ES-I3 (cell line): ENCODE data around the gene PDE7B.

ENCODE experiments used
- H3K36me3 ChIP-seq: 2 replicates; pipeline ENCODE4 v1.6.1; 2013; ENCODE audit warnings: mild to moderate bottlenecking, low read length, control low read depth, moderate library complexity; ENCODE audit not compliant: insufficient read depth
- H3K4me1 ChIP-seq: 2 replicates; pipeline ENCODE4 v1.6.1; 2013; ENCODE audit warnings: mild to moderate bottlenecking, control low read depth, low read length; ENCODE audit not compliant: insufficient read depth
- H3K9ac ChIP-seq: 2 replicates; pipeline ENCODE4 v1.6.1; 2013; ENCODE audit warnings: low read depth, mild to moderate bottlenecking, low read length, moderate library complexity
- H3K9me3 ChIP-seq: 2 replicates; pipeline ENCODE4 v1.6.1; 2013; ENCODE audit warnings: mild to moderate bottlenecking, low read length, moderate library complexity; ENCODE audit not compliant: control insufficient read depth, insufficient read depth

The PDE7B gene

DNA sequence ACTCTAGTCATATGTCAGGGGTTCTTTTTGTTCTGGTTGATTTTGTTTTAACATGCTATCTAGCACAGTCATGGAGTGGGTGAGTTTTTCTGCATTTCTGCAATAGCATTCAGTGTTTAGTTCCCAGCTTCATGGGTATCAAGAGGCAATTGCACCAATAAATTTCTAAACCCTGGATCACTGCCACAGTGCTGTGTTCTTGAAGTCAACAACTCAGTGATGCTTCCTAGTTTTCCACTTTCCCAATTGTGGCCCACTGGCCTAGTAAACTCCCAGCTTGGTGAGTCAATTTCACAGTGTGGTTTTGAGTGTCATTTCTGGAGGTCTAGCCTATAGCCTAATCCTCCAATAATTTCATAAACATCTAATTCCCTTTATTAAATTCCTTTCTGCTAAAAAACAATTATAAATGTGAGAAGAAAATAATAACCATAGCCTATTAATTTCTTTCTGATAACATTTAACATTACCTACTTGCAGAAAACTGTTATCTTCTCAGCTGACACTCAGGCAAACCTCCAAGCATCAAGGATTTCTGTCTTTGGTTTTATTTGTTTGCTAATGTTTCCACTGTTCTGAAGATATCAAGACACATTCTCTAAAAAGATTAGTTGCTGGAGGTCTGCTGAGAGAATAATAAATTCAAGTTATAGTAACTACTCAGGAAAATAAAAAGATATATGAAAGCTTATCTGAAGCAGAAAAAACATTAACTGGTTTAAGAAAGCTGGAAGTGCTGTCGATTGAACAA is 89.9 kb downstream of the PDE7B start:
- Histone ChIP-seq H3K9me3 (no peaks in the 10 kb centered on the region; the same call in 1 of the 2 replicates), H3K36me3 (no peaks in the 10 kb centered on the region), H3K4me1 (no peaks in the 10 kb centered on the region), H3K9ac (no peak overlapping the region)

DNA sequence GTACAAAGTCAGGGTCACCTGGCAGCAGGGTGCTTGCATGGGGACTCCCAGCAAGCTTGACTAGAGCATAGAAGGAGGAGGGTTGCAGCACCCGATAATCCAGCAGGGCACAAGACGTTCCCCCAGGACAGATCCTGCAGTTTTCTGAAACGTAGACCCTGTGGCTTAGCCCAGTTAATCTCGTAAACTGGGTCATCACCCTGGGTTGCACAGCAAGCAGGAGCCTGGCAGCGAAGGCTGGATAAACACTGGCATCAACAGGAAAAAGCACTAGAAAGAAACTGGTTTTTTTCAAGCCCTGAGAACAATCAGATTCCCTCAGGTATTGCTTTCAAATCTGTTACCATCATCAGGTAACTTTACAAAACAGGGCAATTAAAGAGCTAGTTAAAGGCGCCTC is 92.6 kb downstream of the PDE7B start:
- no peaks in the 10 kb centered on the region; the same call in 1 of the 2 replicates for H3K9me3 ChIP-seq
- H3K4me1 ChIP-seq: no peaks in the 10 kb centered on the region
- no peak overlapping the region for H3K9ac ChIP-seq
- no peaks in the 10 kb centered on the region for H3K36me3 ChIP-seq

DNA sequence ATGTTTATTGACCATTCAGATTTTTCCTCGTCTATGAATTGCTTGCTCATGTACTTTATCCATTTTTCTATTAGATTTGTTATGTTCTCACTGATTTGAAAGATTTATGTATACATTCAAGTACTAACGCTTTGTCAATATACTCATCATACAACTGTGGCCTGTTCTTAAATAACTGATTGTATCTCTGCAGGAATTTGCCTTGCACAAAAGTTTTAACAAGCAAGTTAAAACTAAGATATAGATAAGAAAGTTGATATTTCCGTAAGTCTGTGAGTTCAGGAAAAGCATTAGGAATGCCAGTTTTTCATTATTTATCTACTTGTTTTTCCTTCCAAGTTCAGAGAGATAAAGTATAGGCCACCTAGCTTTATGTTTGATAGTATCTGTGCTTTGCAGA is 95.2 kb downstream of the PDE7B start:
- no peaks in the 10 kb centered on the region for H3K4me1 ChIP-seq
- no peaks in the 10 kb centered on the region; the same call in 1 of the 2 replicates for H3K9me3 ChIP-seq
- H3K36me3 ChIP-seq: no peaks in the 10 kb centered on the region
- H3K9ac ChIP-seq: no peak overlapping the region

DNA sequence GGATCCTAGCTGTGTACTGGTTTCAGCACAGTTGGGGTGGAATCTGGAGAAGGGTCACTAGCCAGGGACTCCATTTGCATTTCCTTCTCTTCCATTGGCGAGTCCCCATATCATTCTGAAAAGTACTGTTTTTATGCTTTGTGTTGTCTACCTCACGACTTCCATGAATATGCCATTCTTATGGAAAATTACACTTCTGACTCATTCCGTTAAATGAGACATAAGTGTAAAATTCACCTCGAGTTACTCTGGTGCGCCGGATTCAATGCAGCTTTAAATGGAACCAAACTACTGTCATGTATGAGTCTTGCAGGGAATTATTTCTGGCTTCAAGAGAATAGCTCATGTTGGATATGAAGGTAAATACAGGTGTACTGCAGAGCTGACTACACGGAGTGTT is 99.2 kb downstream of the PDE7B start:
- Histone ChIP-seq H3K9me3 (no peaks in the 10 kb centered on the region), H3K36me3 (no peaks in the 10 kb centered on the region), H3K9ac (no peak overlapping the region), H3K4me1 (no peaks in the 10 kb centered on the region)

DNA sequence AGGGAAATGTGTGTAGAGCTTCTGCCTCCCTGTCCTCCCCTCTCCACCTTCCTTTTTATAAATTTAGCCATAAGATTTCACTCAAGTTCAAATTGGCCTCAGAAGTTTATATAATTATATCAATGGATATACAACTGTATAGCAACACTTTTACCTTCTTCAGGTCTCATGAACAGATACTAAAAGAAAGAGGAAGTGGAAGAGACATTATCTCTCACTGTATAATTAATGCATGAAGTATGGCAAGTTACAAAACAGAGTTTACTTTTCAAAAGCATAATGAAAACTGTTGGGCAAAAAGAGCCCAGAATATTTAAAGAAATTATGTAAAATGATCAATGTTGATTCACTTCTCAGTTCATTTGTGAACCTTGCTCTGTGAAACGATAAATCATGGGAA is 99.7 kb downstream of the PDE7B start:
- H3K36me3 ChIP-seq: no peaks in the 10 kb centered on the region

DNA sequence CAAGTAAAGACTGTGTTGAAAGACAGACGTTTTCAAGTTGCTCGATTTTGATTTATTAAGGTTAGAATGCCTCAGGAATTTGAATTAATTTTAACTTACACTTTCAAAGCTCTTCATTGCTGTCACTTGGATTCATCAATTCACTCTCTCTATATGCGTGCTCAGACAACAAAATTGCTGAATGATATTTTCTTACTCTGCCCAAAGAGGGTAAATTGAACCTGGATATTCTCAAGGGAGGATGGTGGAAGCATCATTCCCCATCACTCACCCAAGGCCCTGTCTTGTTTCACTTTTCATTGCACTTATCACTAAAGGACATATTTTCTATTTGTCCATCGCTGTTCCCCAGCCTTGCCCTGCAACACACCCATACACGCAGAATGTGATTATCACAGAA is 102.3 kb downstream of the PDE7B start:
- no peaks in the 10 kb centered on the region for H3K9me3 ChIP-seq
- no peaks in the 10 kb centered on the region for H3K4me1 ChIP-seq
- no peak overlapping the region for H3K9ac ChIP-seq

More for the DNA sequence above, 99.7 kb downstream of the PDE7B start:
- Histone ChIP-seq H3K9me3 (no peaks in the 10 kb centered on the region), H3K9ac (no peak overlapping the region), H3K4me1 (no peaks in the 10 kb centered on the region)

DNA sequence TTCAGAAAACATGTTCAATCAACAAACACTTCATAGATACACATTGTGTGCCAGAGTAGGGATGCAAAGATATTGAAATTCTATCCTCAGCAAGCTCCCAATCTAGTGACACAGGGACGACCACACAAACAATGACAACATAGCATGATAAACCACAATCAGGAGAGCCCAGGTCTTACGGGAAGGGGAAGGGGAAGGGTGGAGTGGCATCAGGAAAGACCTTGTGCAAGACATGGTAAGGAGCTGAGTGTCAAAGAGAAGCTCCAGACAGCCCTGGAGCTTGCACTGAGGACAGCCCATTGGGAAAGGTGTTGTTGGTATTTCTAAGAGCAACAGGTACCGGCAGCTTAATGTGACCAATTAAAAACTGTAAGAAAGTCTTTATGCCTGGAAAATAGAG is 103.6 kb downstream of the PDE7B start:
- H3K9ac ChIP-seq: no peak overlapping the region
- no peaks in the 10 kb centered on the region for H3K4me1 ChIP-seq
- H3K9me3 ChIP-seq: no peaks in the 10 kb centered on the region
- H3K36me3 ChIP-seq: no peaks in the 10 kb centered on the region

More for the DNA sequence above, 102.3 kb downstream of the PDE7B start:
- no peaks in the 10 kb centered on the region for H3K36me3 ChIP-seq

DNA sequence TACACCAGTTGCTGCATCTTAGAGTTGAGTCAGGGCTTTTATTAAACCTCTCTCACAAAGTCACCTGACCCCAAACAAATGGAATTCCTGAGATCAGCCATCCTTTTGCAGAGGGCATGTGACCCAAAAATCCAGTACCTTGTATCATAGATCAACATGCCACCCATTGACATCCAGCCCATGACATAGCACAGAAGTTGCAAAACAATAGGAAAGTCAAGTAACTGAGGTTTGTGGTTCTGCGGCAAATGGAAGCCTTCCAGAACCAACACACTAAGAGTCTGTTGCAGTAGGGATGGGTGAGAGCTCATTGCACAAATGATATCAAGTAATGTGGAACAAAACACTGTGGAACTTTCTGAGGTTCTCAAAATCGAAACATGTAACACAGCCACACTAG is 111.2 kb downstream of the PDE7B start:
- no peaks in the 10 kb centered on the region for H3K4me1 ChIP-seq
- 0 out of 2 replicates have a peak, but pooled peaks cover 4% of the 10 kb centered on the region for H3K9me3 ChIP-seq

DNA sequence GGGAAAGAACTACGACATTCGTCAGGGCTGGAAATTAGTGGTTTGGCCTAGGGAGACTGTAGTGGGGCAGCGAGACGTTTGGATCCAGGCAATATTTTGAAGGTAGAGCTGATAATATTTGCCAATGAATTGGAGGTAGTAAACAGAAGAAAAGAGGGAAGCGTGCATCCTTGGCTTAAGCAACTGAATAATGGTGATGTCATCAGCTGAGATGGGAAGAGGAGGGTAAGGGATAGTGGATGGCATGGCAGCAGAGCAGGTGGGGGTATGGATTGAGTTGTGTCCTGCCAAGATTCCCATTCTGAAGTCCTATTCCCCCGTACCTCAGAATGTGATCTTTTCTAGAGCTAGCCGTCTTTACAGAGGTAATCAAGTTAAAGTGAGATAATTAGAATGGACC is 119.2 kb downstream of the PDE7B start:
- H3K9ac ChIP-seq: no peak overlapping the region
- H3K9me3 ChIP-seq: no peaks in the 10 kb centered on the region
- H3K4me1 ChIP-seq: no peaks in the 10 kb centered on the region
- no peaks in the 10 kb centered on the region for H3K36me3 ChIP-seq

More for the DNA sequence above, 111.2 kb downstream of the PDE7B start:
- Histone ChIP-seq H3K9ac (no peak overlapping the region), H3K36me3 (no peaks in the 10 kb centered on the region)

DNA sequence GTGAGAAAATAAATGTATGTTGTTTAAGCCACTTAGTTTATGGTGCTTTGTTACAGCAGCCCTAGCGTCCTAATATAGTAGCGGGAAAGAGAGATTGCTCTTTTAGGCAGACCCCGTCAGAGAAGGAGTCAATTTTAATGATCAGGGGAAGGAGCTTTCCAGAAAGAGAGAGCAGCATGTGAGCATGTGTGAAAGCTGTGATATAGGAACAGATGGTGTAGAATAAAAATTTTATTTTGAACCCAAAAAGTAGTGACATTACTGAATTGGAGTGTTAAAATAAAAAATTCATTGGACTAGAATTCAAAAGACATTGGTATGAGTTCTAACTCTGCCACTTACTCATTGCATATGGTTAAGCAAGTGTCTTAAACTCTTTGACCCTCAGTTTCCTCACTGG is 119.8 kb downstream of the PDE7B start:
- Histone ChIP-seq H3K36me3 (no peaks in the 10 kb centered on the region), H3K4me1 (no peaks in the 10 kb centered on the region), H3K9ac (no peak overlapping the region), H3K9me3 (no peaks in the 10 kb centered on the region)

DNA sequence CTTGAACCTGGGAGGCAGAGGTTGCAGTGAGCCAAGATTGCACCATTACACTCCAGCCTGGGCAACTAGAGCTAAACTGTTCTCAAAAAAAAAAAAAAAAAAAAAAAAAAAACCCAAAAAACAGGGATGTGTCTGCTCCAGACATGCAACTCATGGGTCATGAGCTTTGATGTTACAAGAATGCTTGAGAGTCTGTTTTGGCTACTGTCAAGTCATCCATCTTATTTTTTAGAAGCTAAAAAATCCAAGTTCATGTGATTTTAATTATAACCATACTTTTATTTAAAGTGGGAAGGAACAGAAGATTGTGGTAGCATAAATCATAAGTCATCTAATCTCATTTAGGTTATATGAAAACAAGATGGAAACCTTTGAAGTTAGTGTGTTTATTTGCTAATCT is 120.6 kb downstream of the PDE7B start:
- Histone ChIP-seq H3K9ac (no peak overlapping the region), H3K36me3 (no peaks in the 10 kb centered on the region), H3K4me1 (no peaks in the 10 kb centered on the region), H3K9me3 (no peaks in the 10 kb centered on the region)

DNA sequence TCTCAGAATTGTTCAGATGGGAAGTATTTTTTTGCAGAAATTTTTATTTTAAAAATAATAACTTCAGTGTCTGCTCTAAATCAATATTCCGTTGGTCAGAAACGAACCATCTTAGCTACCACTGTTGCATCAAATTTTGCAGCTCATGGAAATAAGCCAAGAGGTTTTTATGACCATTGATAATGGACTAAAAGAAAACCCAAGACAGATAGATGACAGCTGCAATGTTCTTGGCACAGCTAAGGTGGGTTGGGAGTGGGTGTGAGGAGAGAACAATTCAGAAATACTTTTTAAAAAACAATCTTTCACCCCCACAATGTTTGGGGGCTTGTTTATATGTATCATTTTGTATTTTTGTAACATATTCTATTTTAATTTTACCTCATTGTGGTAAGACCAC is 121.1 kb downstream of the PDE7B start:
- no peak overlapping the region for H3K9ac ChIP-seq
- no peaks in the 10 kb centered on the region for H3K4me1 ChIP-seq
- no peaks in the 10 kb centered on the region for H3K9me3 ChIP-seq
- H3K36me3 ChIP-seq: no peaks in the 10 kb centered on the region

DNA sequence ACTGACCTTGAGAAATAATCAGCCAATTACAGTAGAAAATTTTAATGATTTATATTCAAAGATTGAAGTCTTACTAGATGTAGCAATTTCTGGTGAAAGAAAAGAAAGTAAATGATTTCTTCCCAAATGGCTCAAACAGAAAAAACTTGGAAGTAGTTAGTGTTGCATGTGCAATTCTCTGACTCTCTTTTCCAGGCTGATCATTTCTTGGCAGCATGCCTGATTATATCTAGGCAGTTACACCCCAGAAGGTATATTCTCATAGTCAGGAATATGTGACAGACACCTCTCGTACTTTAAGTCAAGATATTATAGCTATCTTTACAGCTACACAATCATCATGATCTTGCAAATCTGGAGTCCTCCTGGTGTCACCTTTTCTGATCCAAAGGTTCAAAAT is 122.9 kb downstream of the PDE7B start:
- Histone ChIP-seq H3K9ac (no peak overlapping the region), H3K36me3 (no peaks in the 10 kb centered on the region), H3K9me3 (no peaks in the 10 kb centered on the region), H3K4me1 (no peaks in the 10 kb centered on the region)

DNA sequence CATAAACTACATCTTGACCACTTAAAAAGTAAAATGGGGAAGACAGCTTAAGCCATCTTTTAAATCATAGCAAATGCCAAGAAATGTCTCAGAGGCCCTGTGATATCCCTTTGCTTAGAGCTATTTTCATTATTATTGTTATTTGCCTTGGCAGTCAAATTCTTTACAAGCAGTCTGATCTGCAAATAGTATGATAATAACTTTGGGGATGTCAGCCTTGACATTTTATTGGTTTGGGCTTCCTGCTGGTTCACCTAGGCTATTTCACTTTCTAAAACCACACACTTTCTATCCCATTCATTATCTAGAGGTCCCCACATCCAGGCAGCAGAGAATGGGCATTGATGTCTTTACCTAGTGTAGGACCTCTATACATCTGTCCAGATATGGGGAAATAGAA is 125.1 kb downstream of the PDE7B start:
- H3K4me1 ChIP-seq: no peaks in the 10 kb centered on the region
- H3K9me3 ChIP-seq: no peaks in the 10 kb centered on the region
- no peak overlapping the region for H3K9ac ChIP-seq

DNA sequence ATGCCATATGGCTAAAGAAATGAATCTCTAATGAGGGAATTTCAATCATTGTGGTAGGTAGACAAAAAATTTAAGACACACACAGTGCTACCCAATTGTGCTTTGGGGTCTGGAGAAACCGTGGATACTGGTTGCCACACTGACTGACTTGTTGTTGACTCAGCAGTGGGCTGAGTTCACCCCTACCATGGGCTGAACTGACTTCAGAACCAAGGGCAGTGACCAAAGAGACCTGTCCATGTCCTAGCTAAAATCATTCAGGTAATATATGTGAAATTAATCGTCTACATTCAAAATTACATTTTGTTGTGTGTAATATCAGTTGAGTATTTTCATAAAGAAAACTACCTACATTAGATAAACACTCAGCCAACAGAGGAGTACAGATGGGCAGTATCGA is 131.6 kb downstream of the PDE7B start:
- no peaks in the 10 kb centered on the region for H3K4me1 ChIP-seq
- H3K36me3 ChIP-seq: no peaks in the 10 kb centered on the region
- no peaks in the 10 kb centered on the region for H3K9me3 ChIP-seq
- no peak overlapping the region for H3K9ac ChIP-seq

More for the DNA sequence above, 125.1 kb downstream of the PDE7B start:
- no peaks in the 10 kb centered on the region for H3K36me3 ChIP-seq
